HG02870 (cell line): ENCODE measurements around the gene FUT7.

Experiments
- ATAC-seq: cut with Tn5 transposase; IDR thresholded peaks from one replicate; pipeline ENCODE4 v1.9.1; 2021; ENCODE audit warnings: mild to moderate bottlenecking, moderate library complexity; ENCODE audit not compliant: unreplicated experiment

The FUT7 gene

DNA sequence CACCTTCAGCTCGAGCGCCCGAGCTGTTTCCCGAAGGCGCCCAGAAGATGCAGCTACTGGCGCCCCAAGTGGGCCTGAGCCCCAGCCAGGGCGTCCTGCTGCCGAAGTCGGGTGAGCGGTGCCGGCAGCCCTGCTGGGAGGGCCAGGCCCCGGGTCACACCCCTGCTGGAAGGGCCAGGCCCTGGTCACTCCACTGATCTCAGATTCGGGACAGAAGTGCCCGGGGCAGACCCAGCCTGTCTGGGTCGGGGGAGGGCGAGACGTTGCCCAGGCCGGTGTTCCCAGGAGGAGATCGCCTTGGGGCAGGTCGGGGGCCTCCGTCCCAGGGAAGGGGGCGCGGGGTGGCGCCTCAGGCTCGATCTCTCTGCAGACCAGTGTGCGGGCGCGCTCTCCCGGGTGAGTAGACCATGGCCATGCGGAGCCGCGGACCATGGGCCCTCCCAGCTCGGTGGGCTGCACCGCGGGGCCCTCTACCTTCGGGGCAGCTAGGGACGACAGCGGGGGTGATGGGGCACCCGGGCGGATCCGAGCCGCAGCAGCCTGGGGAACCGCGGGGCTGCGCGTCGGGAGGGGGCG, 46.8 kb downstream of the FUT7 start:
- no peak for ATAC-seq

DNA sequence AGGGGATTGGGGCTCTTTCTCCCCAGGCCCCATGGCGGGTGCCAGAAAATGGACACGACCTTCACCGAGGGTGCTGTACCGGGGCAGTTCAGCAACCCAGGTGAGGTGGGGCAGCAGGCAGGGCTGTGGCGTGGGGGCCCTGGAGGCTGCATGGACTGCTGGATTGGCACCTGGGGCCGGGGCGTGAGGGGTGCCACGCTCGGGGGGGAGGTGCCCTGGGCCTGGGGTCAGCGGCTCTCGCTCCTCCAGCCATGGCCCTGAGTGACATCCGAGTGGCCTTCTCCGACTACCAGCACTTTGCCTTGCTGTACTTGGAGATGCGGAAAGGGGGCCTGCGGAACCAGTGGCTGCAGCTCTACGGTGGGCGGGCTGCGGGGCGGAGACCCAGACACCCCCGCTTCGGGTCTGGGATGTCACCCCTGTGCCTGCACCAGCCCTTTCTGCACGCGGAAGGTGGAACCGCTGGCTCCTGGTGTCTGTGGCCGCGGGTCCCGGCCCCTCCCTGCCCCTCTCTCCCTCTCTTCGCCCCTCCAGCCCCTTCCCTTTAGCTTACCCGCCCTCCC, 47.3 kb downstream of the FUT7 start:
- ATAC-seq, result no peak

DNA sequence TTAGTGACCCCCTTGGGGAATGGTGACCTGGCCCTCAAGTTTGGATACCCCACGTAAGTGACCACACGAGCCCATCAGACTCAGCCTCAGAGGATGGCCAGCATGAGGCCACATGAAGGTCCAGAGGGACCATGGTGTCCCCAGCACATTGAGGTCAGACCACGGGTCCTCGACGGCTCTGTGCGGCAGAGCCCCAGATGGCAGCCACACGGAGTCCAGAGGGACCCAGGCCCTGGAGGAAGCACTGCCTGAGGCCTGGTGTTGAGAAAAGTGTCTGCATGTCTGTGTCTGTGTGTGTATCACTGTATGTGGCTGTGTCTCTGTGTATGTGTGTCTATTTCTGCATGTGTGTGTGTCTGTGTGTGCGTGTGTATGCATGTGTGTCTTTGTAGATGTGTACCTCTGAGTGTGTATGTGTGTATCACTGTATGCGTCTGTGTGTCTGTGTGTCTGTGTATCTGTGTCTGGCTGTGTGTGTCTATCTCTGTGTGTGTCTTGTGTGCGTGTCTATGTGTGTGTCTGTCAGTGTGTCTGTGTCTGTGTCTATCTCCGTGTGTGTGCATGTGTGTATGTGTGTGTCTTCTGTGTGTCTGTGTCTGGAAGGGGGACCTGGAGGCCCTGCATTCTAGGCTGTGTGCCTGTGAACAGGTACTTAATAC, 48.1 kb downstream of the FUT7 start:
- no peak for ATAC-seq

DNA sequence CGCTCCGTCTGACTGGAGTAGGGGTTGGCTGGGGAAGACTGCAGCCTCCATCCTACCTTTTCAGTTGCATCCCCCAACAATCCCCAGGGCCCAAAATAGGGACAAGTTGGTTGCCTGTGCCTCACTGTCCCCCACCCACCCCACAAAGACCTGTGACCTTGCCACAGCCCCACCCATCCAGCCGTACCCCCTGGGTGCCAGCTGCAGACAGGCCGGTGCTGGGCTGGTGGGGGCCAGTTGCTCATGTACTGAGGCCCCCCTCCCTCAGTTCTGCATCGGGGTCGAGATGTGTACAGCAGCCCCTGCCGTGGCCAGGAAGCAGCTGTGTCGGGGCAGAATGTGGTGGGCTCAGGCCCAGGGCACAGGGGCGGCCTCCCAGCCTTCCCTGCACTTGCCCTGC, 48.7 kb downstream of the FUT7 start:
- no peak for ATAC-seq

DNA sequence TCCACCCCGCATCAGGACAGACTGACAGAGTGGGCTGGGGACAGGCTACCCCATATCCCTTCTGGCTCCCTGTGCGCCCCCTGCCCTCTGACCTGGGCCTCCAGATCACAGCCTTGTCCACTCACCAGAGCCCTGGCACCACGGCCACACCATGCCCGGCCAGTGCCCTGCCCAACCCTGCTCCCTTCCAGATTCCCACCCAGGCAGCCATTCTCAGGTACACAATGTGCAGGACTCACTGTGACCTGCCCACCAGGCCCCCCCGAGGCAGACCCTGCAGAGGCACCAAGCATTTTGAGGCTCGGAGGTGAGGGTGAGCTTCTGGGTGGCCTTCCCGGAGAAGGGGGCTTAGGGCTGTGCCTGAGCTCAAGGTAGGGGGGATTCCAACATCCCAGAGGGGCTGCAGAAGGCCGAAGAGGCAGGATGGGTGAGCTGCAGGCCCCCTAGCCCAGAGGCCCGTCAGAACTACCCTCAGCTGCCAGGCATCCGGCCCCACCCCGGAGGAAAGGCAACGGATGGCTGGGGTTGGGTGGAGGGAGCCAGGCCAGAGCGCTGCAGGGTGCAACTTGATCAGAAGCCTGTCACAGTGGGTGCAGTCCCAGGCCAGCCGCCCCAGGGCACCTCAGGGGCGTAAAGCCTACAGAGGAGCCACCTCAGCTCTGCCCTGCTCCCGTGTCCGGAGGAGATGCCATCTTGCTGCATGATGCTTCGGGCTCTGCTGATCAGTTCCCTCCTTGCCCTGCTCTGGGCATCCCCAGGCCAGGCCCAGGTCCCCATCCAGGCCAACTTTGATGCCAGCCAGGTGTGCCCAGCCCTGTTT, 49.4 kb downstream of the FUT7 start, which contains the start of gene LCNL1:
LCNL1 (plus strand) TSS at position 762 of the 820 bp plus-strand sequence. CDS start 594 bp downstream, outside the sequence.
- ATAC-seq, result no peak

DNA sequence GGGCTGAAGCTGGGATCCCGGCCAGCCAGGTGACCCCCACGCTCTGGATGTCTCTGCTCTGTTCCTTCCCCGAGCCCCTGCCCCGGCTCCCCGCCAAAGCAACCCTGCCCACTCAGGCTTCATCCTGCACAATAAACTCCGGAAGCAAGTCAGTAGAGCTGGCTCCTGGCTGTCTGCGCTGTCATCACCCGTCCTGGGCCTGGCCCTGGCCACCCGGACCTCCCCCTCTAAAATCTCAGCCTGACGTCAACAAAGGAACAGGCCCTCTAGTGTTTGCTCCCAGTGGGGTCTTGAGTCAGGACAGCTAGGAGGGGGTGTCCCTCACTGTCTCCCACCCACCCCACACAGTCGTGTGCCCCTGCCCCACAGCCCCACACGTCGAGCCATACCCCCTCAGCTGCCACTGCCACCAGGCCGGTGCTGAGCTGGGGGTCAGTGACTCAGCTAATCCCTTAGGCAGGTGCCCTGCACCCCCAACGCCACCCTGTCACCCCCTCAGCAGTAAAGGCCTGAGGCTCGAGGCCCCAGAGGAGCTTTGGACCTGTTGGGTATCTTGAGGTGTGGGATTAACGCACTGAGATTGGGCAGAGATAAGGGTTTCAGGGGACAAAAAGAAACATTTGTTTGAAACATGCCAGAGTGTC, 50.2 kb downstream of the FUT7 start:
- no peak for ATAC-seq

DNA sequence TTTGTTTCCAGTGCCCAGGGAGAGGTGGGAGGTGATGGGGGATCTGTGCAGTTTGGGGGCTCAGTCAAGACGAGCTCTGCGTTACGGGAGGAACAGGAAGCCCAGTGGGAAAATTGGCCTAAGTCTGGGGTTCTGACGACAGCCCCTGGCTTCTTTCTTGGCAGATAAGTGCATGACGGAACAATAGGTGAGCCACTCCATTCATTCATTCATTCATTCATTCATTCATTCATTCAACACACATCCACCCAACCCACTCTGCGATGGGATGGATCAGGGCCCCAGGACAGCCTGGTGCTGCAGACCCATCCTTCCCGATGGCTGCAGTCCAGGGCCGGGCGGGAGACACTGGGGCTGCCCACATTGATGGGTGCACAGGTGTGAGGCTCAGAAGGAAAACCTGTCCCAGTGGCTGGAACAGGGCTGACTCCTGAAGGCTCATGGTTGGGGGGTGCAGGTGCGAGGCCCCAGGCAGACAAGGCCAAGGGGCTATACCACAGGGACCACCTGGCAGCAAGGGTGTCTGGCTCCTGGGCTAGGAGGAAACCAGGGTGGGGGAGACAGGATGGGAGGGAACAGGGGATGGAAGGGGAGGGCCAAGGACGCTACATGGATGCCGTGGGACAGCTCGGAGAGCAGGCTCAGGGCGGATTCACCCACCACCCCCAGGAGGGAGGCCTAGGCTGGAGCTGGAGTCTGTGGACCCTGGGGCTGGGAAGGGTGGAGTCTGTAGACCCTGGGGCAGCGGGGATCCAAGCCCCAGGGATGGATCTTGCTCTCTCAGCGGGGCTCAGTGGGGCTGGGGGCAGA, 51.0 kb downstream of the FUT7 start:
- ATAC-seq, result no peak
